ENCODE data around the gene NDUFA1.
"Not testable (repeated sequence)": the region's sequence is repeated elsewhere in the genome, so short reads cannot be mapped to it uniquely, and the experiment has no call there.

NDUFA1 gene

GRCh38 chrX:119871599-119872395, at the start of gene NDUFA1, which contains the start of gene RNF113A:
TSS of gene NDUFA1 (plus strand) at chrX:119871832. CDS start at chrX:119871912, 80 bp downstream.
TSS of gene RNF113A (minus strand) at chrX:119871733. CDS start at chrX:119871613, 120 bp downstream.
- DNase-seq: peak; percentile 46

- not testable (repeated sequence) for DNase-seq
Measured at GRCh38 chrX:119824221-119824620, 47.4 kb upstream of the NDUFA1 start.

GRCh38 chrX:119826399-119826959, 45.2 kb upstream of the NDUFA1 start:
- no peak for DNase-seq

DNA sequence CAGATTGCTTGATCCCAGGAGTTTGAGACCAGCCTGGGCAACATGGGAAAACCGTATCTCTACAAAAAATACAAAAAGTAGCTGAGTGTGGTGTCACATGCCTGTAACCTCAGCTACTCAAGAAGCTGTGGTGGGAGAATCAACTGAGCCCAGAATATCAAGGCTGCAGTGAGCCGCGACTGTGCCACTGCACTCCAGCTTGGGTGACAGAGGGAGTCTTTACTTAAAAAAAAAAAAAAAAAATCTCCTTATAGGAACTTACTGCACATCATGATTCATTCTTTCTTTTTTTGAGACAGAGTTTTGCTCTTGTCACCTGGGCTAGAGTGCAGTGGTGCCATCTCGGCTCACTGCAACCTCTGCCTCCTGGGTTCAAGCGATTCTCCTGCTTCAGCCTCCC, 43.2 kb upstream of the NDUFA1 start:
- DNase-seq: no peak

GRCh38 chrX:119833905-119834304, 37.7 kb upstream of the NDUFA1 start:
- no peak for DNase-seq

- DNase-seq: peak; percentile 93
Measured at GRCh38 chrX:119852382-119853353, 19.0 kb upstream of the NDUFA1 start, which contains the start of gene UPF3B. TSS of gene UPF3B (minus strand) at chrX:119852963. CDS start at chrX:119852928, 35 bp downstream.

GRCh38 chrX:119853444-119853843, 18.2 kb upstream of the NDUFA1 start:
- DNase-seq: no peak

GRCh38 chrX:119870626-119871131, 953 bp upstream of the NDUFA1 start:
- DNase-seq: no peak

- no peak for DNase-seq
Measured at GRCh38 chrX:119871245-119871598, 410 bp upstream of the NDUFA1 start.

DNA sequence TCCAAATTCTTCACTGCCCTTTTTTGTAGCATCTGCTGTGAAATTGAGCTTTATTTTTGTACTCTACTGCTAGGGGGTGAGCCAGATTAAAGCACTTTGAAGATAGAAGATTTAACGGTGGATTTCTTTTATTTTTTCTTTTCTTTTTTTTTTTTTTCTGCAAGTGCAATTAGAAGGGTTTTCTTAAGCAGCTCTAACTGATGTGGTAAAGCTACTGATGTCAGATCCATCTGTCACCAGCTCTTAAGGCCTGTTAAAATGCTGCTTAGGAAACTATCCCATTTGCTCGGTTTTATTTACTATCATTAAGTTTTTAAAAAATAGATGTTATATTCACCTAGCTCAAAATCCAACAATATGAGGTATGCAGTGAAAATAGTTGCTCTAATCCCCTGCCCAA, 7.1 kb downstream of the NDUFA1 start:
- no peak for DNase-seq

DNA sequence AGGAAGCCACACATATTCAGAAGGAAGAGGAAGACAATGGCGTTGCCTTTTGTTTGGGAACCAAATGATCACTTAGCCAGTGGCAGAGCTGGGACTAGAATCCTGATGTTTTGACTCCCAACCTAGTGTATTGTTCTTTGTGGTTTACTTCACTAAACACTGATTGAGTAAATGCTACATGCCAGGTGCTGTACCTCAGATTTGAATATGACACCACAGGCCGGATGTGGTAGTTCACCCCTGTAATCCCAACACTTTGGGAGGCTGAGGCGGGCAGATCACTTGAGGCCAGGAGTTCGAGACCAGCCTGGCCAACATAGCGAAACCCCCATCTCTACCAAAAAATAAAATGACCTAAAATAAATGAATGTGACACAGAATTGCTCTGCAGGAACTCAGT, 8.4 kb downstream of the NDUFA1 start:
- DNase-seq: no peak

DNA sequence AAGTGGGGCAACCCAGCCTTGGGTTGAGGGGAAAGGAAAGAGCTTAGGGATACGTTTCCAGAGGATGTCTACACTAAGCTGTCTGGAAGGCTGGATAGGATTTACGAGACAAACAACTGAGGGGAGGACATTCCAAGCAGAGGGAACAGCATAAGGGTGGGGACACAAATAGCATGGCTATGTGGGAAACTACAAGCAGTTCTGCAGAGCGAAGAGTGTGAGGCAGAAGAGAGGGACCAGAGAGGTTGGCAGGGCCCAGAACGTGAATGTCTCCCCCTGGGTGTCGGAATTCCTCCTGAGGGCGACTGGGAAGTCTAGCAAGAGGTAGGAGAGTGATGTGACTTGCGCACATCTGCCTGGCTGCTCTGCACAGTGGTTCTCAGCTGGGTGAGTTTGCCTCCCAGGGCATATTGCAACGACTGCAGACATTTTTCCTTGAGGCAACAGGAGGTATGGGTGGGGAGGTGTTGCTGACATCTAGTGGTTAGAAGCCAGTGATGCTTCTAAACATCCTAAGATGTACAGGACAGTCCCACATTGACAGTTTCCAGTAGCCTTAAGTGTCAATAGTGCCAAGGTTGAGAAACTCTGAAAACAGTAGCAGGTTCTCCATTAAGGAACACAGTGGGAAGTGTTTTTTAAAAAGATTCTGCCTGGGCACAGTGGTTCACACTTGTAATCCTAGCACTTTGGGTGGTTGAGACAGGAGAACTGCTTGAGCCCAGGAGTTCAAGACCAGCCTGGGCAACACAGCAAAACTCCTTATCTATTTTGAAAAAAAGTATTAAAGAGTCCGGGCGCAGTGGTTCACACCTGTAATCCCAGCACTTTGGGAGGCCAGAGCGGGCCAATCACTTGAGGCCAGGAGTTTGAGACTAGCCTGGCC, 9.2 kb downstream of the NDUFA1 start:
- DNase-seq: peak; percentile 3

DNA sequence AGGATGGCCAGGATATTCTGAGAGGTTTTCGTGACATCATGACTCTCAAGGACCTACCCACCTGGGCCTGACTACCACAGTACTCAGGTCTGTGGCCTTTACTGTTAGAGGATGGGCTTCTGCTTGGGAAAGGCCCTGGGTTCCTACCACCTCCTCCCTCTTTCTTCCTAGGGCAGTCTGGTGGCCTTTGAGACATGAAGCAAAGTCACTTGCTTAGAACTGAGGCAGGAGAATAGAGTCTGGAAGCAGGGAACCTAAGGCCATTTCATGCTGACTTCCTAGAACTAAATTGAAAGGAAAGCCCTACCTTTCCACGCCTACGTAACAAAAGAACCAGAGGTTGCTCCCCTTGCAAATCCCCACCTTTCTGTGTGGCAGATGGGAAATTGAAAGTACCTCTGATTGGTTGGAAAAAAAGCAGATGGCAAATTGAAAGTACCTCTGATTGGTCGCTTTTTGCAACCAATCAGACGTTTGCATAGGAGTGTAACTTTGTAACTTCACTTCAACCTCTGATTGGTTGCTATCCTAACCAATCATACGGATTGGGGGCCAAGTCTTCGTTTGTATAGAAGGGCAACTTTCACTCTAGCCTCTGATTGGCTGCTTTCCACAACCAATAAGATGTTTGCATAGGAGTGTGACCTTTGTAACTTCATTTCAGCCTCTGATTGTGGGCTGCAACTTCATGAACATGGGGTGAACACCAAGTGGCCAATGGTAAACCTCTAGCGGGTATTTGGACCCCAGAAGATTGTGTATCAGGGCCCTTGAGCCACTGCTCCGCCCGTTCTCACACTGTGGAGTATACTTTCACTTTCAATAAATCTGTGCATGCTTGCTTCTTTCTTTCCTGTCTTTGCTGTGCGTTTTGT, 14.2 kb downstream of the NDUFA1 start:
- peak; percentile 68 for DNase-seq

GRCh38 chrX:119887721-119888425, 16.2 kb downstream of the NDUFA1 start:
- no peak for DNase-seq

DNA sequence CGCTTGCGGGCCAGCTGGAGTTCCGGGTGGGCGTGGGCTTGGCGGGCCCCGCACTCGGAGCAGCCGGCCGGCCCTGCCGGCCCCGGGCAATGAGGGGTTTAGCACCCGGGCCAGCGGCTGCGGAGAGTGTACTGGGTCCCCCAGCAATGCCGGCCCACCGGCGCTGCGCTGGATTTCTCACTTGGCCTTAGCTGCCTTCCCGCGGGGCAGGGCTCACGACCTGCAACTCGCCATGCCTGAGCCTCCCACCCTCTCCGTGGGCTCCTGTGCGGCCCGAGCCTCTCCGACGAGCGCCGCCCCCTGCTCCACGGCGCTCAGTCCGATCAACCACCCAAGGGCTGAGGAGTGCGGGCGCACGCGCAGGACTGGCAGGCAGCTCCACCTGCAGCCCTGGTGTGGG, 19.0 kb downstream of the NDUFA1 start:
- DNase-seq: not testable (repeated sequence)

DNA sequence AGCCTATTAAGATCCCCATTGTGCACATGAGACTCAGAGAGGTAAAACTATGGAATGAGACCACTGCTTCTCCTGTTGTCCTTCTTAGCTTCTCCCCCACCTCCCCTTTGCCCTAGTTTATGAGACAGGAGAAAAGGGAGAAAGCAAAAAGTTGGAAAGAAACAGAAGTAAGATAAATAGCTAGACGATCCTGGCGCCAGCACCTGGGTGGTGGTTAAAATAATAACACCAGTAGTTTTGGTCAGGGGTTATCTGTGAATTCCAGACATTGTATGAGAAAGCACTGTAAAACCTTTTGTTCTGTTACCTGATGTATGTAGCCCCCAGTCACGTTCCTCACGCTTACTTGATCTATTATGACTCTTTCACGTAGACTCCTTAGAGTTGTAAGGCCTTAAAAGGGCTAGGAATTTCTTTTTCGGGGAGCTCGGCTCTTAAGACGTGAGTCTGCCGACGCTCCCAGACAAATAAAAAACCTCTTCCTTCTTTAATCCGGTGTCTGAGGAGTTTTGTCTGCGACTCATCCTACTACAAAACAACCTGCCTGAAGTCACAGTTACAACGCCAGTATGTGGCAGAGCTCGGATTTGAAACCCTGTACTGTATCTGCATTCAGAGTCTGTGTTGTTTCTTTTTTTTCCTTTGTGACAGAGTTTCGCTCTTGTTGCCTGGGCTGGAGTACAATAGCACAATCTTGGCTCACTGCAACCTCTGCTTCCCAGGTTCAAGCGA, 20.5 kb downstream of the NDUFA1 start:
- not testable (repeated sequence) for DNase-seq

GRCh38 chrX:119895843-119896326, 24.3 kb downstream of the NDUFA1 start, which contains the start of gene AKAP14:
TSS of gene AKAP14 (plus strand) at chrX:119895893. CDS start at chrX:119903224, 7,331 bp downstream.
- DNase-seq: no peak

GRCh38 chrX:119899125-119899524, 27.5 kb downstream of the NDUFA1 start:
- DNase-seq: no peak

DNA sequence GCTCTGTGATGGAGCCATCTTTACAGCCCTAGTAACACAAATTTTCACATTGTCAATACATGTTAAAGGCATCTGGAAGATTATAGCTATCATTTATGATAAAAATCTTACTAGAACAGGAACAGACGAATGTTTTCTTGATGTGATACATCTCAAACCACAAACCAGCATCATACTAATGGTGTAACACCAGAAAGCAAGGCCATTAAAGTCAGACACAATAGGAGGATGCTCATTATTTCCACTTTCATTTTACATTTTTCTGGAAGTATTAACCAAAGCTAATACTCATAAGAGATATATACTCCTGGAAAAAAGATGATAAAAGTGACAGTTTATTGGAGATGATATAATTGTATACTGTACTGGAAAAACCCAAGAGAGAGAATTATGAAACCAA, 29.3 kb downstream of the NDUFA1 start:
- DNase-seq: no peak

Data from SHP77 treated with DMSO at 0.1 percent for 48 hours (cell line).